ENCODE measurements around the gene HDGFL3.

HDGFL3 gene

GRCh38 chr15:83078712-83079111 lies 128.9 kb downstream of the HDGFL3 start:
- Histone ChIP-seq H3K9ac (ENCODE audit: low read depth in 1 of 2, low read length in 2 of 2) (no peak overlapping the region), H3K27ac (ENCODE audit: low read depth, low read length) (no peak overlapping the region), H3K27me3 (ENCODE audit: control insufficient read depth in 1 of 2, insufficient read depth in 2 of 2, low read length in 2 of 2) (peaks cover 3 to 4% of the 10 kb centered on the region in 2 donors), H3K36me3 (ENCODE audit: control insufficient read depth in 1 of 2, insufficient read depth in 2 of 2, low read length in 2 of 2) (no peaks in the 10 kb centered on the region), H3K4me3 (ENCODE audit: low read depth in 1 of 2, low read length in 2 of 2) (no peak overlapping the region), H3K4me1 (ENCODE audit: control insufficient read depth in 1 of 2, insufficient read depth in 2 of 2, low read length in 2 of 2) (no peaks in the 10 kb centered on the region), H3K9me3 (ENCODE audit: control insufficient read depth in 1 of 2, low read length in 2 of 2) (peaks cover under 1% of the 10 kb centered on the region in 2 donors)
